ENCODE results near the gene PDE4A.

DNA sequence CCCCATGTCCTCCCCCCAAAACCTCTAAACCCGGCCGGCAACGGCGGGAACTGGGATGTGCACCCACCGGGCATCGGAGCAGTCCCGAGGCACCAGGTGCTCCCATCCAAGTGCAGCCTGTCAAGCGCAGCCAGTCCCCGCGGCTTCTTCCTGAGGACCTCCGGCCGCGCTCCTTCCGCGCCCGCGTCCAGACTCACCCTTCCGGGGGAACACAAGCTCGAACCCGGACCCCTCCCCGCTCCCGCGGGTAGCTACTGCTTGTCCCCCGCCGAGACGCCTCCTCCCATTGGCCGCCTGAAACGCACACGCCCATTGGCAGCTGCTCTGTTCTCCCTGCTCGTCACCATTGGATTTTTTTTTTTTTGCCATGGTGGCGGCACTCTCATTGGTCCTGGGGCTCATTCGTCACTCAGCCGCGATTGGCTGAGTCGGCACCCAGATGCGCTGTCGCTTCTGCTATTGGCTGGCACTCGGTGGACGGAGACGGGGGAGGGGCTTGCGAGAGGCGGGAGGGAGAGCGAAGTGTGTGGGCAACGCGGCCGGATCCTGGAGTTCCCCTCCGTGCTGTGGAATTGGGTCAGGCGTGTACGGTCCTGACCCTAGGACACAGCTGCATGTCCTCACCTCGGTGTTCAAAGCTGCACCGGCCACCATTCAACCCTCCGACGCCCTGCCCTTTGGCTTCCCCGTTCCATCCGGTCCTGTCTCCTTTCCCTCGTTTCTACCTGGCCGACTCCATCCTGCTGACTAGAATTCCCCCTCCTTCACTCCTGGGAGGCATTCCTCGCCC, 39.8 kb upstream of the PDE4A start, which contains the start of gene TYK2:
- TF ChIP-seq YY1 (IDR thresholded peaks at IDR 0.05; ENCODE audit: low read depth, low read length) (no peak), SIN3A (conservative IDR thresholded peaks at IDR 0.05 in 1 of 2, IDR thresholded peaks at IDR 0.05 in 1 of 2; ENCODE audit: low read depth in 1 of 2, low read length in 2 of 2) (peak in 1 of 2 experiments; percentile 73; a peak in 3 of 4 replicates), POLR2AphosphoS5 (IDR thresholded peaks at IDR 0.05; ENCODE audit: low read depth, low read length) (peak; percentile 96), CHD1 (IDR thresholded peaks at IDR 0.05; ENCODE audit: low read depth, low read length) (no peak), KDM5A (IDR thresholded peaks at IDR 0.05; ENCODE audit: low read length) (peak; percentile 50), HDAC6 (IDR thresholded peaks at IDR 0.05; ENCODE audit: low read depth, low read length) (no peak), JUN (IDR thresholded peaks at IDR 0.05; ENCODE audit: low read depth, low read length) (no peak), CHD2 (IDR thresholded peaks at IDR 0.05; ENCODE audit: low read length) (peak; percentile 84), POLR2A (IDR thresholded peaks at IDR 0.05; ENCODE audit: control extremely low read depth in 1 of 2, low read depth in 2 of 2, low read length in 2 of 2) (peak; percentile 88 to 98), POU5F1 (IDR thresholded peaks at IDR 0.05; ENCODE audit: low read depth, low read length) (no peak), SP1 (IDR thresholded peaks at IDR 0.05; ENCODE audit: low read depth, low read length) (peak; percentile 97), CREB1 (IDR thresholded peaks at IDR 0.05) (peak; percentile 92)
- TF ChIP-seq, protein P1, sequence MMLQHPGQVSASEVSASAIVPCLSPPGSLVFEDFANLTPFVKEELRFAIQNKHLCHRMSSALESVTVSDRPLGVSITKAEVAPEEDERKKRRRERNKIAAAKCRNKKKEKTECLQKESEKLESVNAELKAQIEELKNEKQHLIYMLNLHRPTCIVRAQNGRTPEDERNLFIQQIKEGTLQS (IDR thresholded peaks at IDR 0.05; ENCODE audit: insufficient read depth, low read depth, low read length) = no peak
- TF ChIP-seq, protein P2, sequence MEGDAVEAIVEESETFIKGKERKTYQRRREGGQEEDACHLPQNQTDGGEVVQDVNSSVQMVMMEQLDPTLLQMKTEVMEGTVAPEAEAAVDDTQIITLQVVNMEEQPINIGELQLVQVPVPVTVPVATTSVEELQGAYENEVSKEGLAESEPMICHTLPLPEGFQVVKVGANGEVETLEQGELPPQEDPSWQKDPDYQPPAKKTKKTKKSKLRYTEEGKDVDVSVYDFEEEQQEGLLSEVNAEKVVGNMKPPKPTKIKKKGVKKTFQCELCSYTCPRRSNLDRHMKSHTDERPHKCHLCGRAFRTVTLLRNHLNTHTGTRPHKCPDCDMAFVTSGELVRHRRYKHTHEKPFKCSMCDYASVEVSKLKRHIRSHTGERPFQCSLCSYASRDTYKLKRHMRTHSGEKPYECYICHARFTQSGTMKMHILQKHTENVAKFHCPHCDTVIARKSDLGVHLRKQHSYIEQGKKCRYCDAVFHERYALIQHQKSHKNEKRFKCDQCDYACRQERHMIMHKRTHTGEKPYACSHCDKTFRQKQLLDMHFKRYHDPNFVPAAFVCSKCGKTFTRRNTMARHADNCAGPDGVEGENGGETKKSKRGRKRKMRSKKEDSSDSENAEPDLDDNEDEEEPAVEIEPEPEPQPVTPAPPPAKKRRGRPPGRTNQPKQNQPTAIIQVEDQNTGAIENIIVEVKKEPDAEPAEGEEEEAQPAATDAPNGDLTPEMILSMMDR (IDR thresholded peaks at IDR 0.05; ENCODE audit: control extremely low read depth in 1 of 3, insufficient read depth in 1 of 3, low read depth in 1 of 3, low read length in 3 of 3) = no peak

Data from H1 (cell line).